KBM-7 (cell line): ENCODE results near the gene HOXB5.

Experiments used
- DNase-seq: peaks from one replicate; pipeline ENCODE4 v3.0.0-alpha.2; 2015
- in situ Hi-C: fragments of 300-500 bp; cut with MboI; formaldehyde crosslinking; loops from 2 replicates; pipeline ENCODE4 v1.14.3; 2020; ENCODE audit warnings: low sequenced_read_pairs, low pct_unique_long_range_greater_than_20kb, mixed read lengths

HOXB5 gene

GRCh38 chr17:48545022-48545375 is 48.6 kb downstream of the HOXB5 start, which contains the start of gene HOXB2:
Gene HOXB2 (minus strand): TSS chr17:48545109. CDS start chr17:48544911, 198 bp downstream.
- in situ Hi-C loops: no loop called here
- DNase-seq: no peak

- in situ Hi-C loops: no loop called here
- peak; percentile 63 for DNase-seq
Measured at GRCh38 chr17:48544349-48545021, 49.1 kb downstream of the HOXB5 start.

DNA sequence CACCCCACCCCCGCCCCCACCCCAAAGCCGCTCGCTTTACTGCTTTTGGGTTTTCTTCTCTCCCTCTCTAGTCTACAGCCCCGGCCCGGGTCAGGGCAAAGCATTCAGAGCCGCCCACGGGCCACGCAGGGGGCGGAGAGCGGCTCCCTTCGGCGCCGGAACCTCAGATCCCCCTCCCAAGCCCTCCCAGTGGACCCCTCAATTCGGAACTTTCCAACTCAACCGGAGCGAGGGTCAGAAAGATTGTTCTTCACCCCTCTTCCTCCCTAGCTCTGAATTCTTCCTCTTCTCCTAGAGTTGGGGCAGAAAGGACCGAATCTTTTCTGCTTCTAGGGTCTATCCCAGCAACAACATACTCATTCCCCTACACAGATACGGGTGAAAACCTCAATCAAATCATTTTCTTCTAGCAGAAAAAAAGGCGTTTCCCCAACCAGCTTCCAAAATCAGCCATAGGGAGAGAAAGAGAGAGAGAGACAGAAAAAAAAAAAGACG is 49.7 kb downstream of the HOXB5 start:
- DNase-seq: peak; percentile 53
- in situ Hi-C loops: no loop called here

GRCh38 chr17:48543107-48543853 is 50.3 kb downstream of the HOXB5 start:
- DNase-seq: peak; percentile 62
- in situ Hi-C loops: no loop called here

GRCh38 chr17:48542698-48543106 is 50.9 kb downstream of the HOXB5 start:
- DNase-seq: no peak
- in situ Hi-C loops: no loop called here

- DNase-seq: peak; percentile 45
- in situ Hi-C loops: no loop called here
Measured at GRCh38 chr17:48542114-48542656, 51.4 kb downstream of the HOXB5 start.

DNA sequence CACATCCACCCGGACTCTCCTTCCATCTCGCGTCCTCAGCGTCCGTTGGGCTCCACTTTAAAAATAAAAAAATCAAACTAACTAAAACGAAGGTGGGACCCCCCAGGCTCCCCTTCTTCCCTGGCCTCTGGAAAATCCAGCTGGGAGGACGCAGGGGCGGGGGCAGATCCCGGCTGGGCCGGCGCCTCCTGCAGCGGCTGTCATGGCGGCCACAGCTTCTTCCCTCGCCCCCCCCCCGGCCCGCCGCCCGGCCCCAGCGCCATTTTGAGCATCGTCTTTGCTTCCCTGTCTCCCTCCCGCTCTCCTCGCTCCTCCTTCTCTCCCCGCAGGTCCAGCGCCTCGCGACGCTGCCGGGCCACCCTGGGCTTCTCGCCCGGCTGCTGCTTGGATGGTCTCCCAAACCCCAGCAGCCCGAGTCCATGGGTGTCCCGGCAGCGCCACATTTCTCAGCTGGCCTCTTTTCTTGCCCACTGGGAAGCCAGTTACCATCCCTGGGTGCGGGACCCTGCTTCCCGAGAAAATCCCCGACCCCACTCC is 51.9 kb downstream of the HOXB5 start:
- DNase-seq: peak; percentile 49
- in situ Hi-C loops: no loop called here
